NCI-H2227 (cell line): ENCODE data around the gene TMEM163.
A peak's percentile ranks its signal among the peaks of the same experiment; 100 is the strongest.

Experiments
- DNase-seq: peaks from one replicate; lab custom pipeline; 2025; ENCODE audit not compliant: unreplicated experiment; lab: John Stamatoyannopoulos, UW

TMEM163 gene

DNA sequence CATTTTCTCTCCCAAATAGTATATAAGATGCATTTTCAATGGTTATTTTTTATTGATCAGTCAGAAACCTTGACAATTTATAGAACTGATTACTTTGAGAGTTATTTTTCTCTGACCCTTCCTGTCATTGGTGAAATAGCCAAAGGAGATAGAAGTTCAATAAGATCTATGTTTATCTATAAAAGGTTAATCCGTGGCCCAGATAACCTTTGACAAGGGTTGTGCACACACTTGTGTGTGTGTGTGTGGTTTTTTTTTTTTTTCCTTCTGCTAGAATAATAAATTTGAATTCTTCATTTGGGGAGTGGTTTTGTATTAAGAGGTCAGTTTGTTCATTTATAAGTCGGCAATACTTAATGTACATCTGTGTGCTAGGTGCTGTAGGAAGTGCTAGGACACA lies 304.9 kb downstream of the TMEM163 start:
- no peak for DNase-seq

DNA sequence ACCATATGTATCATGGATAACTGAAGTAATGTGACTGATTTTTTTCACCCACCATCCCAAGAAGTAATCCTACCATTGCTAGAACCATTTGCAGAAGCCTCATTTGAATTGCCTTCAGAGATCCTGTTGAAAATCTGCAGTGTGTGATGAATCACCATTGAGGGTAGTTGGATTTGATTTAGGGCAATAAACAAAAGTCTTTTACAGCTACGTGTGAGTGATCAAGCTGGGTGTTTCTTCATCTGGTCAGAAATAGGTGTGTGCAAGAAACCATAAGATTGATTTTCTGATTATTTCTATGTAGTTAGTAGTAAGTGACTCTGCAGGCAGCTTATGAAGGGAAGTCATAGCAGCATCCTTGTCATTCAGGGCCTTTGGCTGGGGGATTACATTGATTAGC lies 305.4 kb downstream of the TMEM163 start:
- DNase-seq, result no peak

GRCh38 chr2:134412639-134412999 lies 306.2 kb downstream of the TMEM163 start:
- no peak for DNase-seq

DNA sequence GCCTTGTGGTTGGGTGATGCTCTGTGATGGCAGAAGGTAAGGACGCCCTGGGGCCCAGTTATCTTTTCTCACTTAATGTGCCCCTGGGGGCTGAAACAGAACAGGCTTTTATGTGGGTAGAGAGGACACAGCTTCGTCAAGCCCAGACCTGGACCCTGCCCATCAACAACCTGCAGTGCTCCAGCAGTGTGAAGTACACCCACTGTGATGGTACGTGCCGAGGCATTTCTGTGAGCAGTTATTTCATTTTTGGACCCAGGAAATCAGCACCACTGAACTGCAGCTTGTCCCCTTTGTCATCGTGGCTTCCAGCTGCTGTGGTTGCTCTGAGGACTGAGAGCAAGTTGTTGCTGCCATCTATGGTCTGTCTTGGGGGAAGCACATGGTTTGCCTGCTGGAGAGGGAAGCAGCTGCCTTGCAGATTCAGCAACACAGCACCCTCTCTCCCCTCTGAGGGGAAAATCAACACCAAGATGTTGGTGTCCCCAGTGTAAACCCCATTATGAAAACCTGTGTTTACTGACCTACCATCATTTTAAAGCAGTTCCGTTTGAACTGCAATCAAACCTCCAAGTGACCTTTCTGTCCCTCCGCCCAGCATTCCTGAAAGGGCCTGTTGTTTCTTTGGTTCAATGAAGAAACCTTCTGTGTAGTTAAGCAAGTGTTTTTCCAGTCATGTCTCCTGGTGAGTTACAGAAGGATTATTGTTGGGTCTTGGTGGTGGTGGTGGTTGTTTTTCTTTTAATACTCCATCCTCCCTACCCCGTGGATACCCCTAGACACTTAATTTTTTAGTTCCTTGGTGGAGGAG lies 306.8 kb downstream of the TMEM163 start:
- peak; percentile 86 for DNase-seq

DNA sequence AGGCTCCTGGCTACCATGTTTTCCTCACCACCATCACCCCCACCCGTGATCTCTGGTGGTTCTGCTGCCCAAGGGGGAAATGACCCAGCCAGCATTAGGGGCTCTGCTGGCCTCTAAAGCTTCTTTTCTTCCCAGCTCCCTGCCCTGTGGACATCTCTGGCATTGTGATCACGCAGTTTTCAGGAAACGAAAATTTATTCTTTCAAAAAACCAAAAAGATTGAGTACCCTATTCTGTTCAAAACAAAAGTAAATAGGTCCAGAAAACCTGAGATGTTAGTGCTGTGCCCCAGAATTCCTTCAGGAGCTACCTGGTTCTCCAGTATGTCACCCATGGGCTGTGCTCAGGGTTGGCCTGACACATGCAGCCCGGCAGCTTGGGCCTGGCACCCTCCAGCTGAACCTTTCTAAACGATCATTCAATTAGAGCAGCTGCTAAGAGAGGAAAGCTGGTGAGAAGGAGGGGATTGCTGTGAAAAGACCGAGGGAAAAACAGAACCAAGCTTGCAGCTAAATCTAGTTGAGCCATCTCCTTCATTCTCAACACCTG lies 307.4 kb downstream of the TMEM163 start:
- DNase-seq, result peak; percentile 31

- no peak for DNase-seq
These were observed 308.0 kb downstream of the TMEM163 start for GRCh38 chr2:134410831-134411231.

- no peak for DNase-seq
These were observed 308.8 kb downstream of the TMEM163 start for GRCh38 chr2:134410006-134410405.

GRCh38 chr2:134408791-134409190 lies 310.0 kb downstream of the TMEM163 start:
- no peak for DNase-seq

GRCh38 chr2:134408386-134408785 lies 310.4 kb downstream of the TMEM163 start:
- DNase-seq, result no peak

- DNase-seq, result no peak
These were observed 311.5 kb downstream of the TMEM163 start for GRCh38 chr2:134407154-134407890.

GRCh38 chr2:134406736-134407135 lies 312.1 kb downstream of the TMEM163 start:
- no peak for DNase-seq

- no peak for DNase-seq
These were observed 312.5 kb downstream of the TMEM163 start for GRCh38 chr2:134406311-134406710.
